GM12878 (cell line): ENCODE measurements around the gene VSIG10L. TPM values are rescaled to one million over a fixed set of nuclear protein-coding genes. Genes with fewer than 3 reads are reported as not detected.

Experiments used
- ATAC-seq: fragments of 200-7000 bp; cut with Tn5 transposase; 3 replicates; pipeline ENCODE4 v1.9.1; 2020; ENCODE audit warnings: mild to moderate bottlenecking, moderate library complexity
- BruUV-seq: library from RNA; stranded (reverse); fragments of 400-500 nt; replicated peaks from 2 replicates; lab custom pipeline; 2021; lab: Mats Ljungman, UMichigan
- CTCF ChIA-PET: fragments of 300-600 bp; sonication (Branson Sonifier 250); formaldehyde crosslinking; extraction: SDS; loops from one replicate; lab custom pipeline; 2021; ENCODE audit warnings: inconsistent platforms; lab: Yijun Ruan, JAX
- POLR2A ChIA-PET: fragments of 350-600 bp; formaldehyde crosslinking; extraction: SDS; loops from one replicate; lab custom pipeline; 2021; ENCODE audit warnings: inconsistent platforms; lab: Charles Lee
- RAD21 ChIA-PET: fragments of 300-600 bp; sonication (Branson Sonifier 250); formaldehyde crosslinking; loops from one replicate; lab custom pipeline; 2023; ENCODE audit warnings: antibody characterized with exemption; ENCODE audit not compliant: unreplicated experiment; lab: Charles Lee
- SMC1A ChIA-PET: fragments of 300-600 bp; sonication (Branson Sonifier 250); formaldehyde crosslinking; loops from one replicate; lab custom pipeline; 2023; ENCODE audit not compliant: unreplicated experiment, uncharacterized antibody; lab: Charles Lee
- DNase-seq: peaks from one replicate; pipeline ENCODE4 v3.0.0-alpha.2; 2011; ENCODE audit warnings: low read depth, low spot score
- FAIRE-seq: peaks from 3 replicates; lab custom pipeline; 2011; peaks lifted over from hg19 to GRCh38; lab: Jason Lieb, UNC
- H2AFZ ChIP-seq: 2 replicates; pipeline ENCODE4 v1.6.0; 2011; ENCODE audit warnings: low read depth, low read length, control low read depth; ENCODE audit not compliant: control insufficient read depth
- H3K27ac ChIP-seq: 2 replicates; pipeline ENCODE4 v1.5.1; 2011; ENCODE audit warnings: control low read depth; ENCODE audit not compliant: control insufficient read depth, insufficient read depth
- H3K27me3 ChIP-seq, 2 experiments: replicated peaks in 1 of 2; 2 replicates each; pipeline versions ENCODE4 v1.6.0 to v1.6.1; 2011; ENCODE audit warnings: low read length in 1 of 2; ENCODE audit not compliant: control insufficient read depth in 2 of 2, insufficient read depth in 2 of 2
- H3K36me3 ChIP-seq, 2 experiments: 2 replicates each; pipeline ENCODE4 v1.5.1; 2011; ENCODE audit warnings: low read length in 1 of 2; ENCODE audit not compliant: control insufficient read depth in 2 of 2, insufficient read depth in 2 of 2
- H3K4me1 ChIP-seq: 2 replicates; pipeline ENCODE4 v1.6.1; 2011; ENCODE audit warnings: mild to moderate bottlenecking, low read length, moderate library complexity, mixed read lengths; ENCODE audit not compliant: control insufficient read depth, insufficient read depth
- H3K4me2 ChIP-seq: 2 replicates; pipeline ENCODE4 v1.6.0; 2011; ENCODE audit warnings: control low read depth; ENCODE audit not compliant: control insufficient read depth, insufficient read depth
- H3K4me3 ChIP-seq: fragments of 200-600 bp; sonication (generic); 2 replicates; pipeline ENCODE4 v1.5.1; 2016
- H3K79me2 ChIP-seq: 2 replicates; pipeline ENCODE4 v1.6.0; 2011; ENCODE audit warnings: low read length; ENCODE audit not compliant: control insufficient read depth, insufficient read depth
- H3K9ac ChIP-seq: 2 replicates; pipeline ENCODE4 v1.8.0; 2011; ENCODE audit warnings: low read length, control low read depth, mixed read lengths; ENCODE audit not compliant: control insufficient read depth, insufficient read depth
- H3K9me3 ChIP-seq: replicated peaks from 3 replicates; pipeline ENCODE4 v1.5.1; 2011; ENCODE audit warnings: mild to moderate bottlenecking, low read length; ENCODE audit not compliant: control insufficient read depth, insufficient read depth
- H4K20me1 ChIP-seq: 2 replicates; pipeline ENCODE4 v1.6.0; 2011; ENCODE audit not compliant: control insufficient read depth, insufficient read depth
- E2F8 ChIP-seq: fragments of 450-650 bp; IDR thresholded peaks from 2 replicates; pipeline ENCODE4 v1.6.1; 2018; ENCODE audit warnings: mild to moderate bottlenecking, low read depth, moderate library complexity; ENCODE audit not compliant: partially characterized antibody
- GATAD2B ChIP-seq: fragments of 450-650 bp; conservative IDR thresholded peaks from 2 replicates; pipeline ENCODE4 v1.6.1; 2017; ENCODE audit warnings: low read depth, mild to moderate bottlenecking, moderate library complexity
- IKZF2 ChIP-seq, 2 experiments: fragments of 450-650 bp; IDR thresholded peaks; 2 replicates each; pipeline ENCODE4 v1.6.1; 2017; ENCODE audit warnings: mild to moderate bottlenecking in 2 of 2, moderate library complexity in 2 of 2
- IRF5 ChIP-seq: fragments of 450-650 bp; IDR thresholded peaks from 2 replicates; pipeline ENCODE4 v1.6.1; 2017; ENCODE audit warnings: borderline replicate concordance
- RELB ChIP-seq: fragments of 450-650 bp; IDR thresholded peaks from 2 replicates; pipeline ENCODE4 v1.6.1; 2017; ENCODE audit warnings: low read depth, mild to moderate bottlenecking, moderate library complexity
- STAT1 ChIP-seq: fragments of 450-650 bp; conservative IDR thresholded peaks from 2 replicates; pipeline ENCODE4 v1.6.1; 2014; ENCODE audit warnings: antibody characterized with exemption, mild to moderate bottlenecking
- ZNF687 ChIP-seq: fragments of 450-650 bp; IDR thresholded peaks from 2 replicates; pipeline ENCODE4 v1.6.1; 2017; ENCODE audit warnings: mild to moderate bottlenecking, moderate library complexity
- ZZZ3 ChIP-seq: IDR thresholded peaks from 2 replicates; pipeline ENCODE4 v1.6.1; 2011; ENCODE audit warnings: low read depth; ENCODE audit not compliant: control insufficient read depth, insufficient read length
- WGBS: methylation state at CpG from one replicate; pipeline ENCODE4 v1.1.6; 2016; ENCODE audit warnings: low lambda C conversion rate; ENCODE audit not compliant: insufficient replicate concordance, insufficient coverage; ENCODE audit errors: missing lambda C conversion rate; 5-methylcytosine and 5-hydroxymethylcytosine counted together
- in situ Hi-C: fragments of 300-500 bp; cut with MboI; formaldehyde crosslinking; loops from 9 replicates; pipeline ENCODE4 v1.14.3; 2018; ENCODE audit warnings: mixed read lengths
- intact Hi-C: fragments of 100-400 bp; cut with micrococcal nuclease; formaldehyde crosslinking; loops from one replicate; pipeline ENCODE4 v1.14.2; 2022; ENCODE audit not compliant: unreplicated experiment
- polyA plus RNA-seq, 11 experiments: library from polyadenylated mRNA; depleted of rRNA in 4 of 11; unstranded in 6 of 11; stranded (reverse) in 5 of 11; fragments of >200 nt; fragmentation: Nextera tagmentation in 4 of 11; fragmentation: Illumina TruSeq in 1 of 11; extraction: Ambion mirVana in 4 of 11; extraction: Trizol in 1 of 11; gene quantifications; 1 replicate in 1 of 11; 2 replicates in 10 of 11; pipeline versions ENCODE4 v1.2.1 to v1.2.3, GENCODE V29; 2011 to 2016; ENCODE audit warnings: inconsistent platforms in 2 of 11, missing spikeins in 2 of 11, low read depth in 1 of 11
- total RNA-seq, 4 experiments: library from RNA; depleted of rRNA in 3 of 4; stranded (reverse); fragments of >200 nt in 3 of 4; fragmentation: Illumina TruSeq in 1 of 4; extraction: Trizol in 1 of 4; gene quantifications; 2 replicates each; pipeline versions ENCODE4 v1.2.1 to v1.2.3, GENCODE V29; 2013 to 2021

Gene VSIG10L
- total and polyA plus RNA-seq, 10 of the 15 experiments (the other 5 are each of a cell fraction or from before 2014, with no cell fraction given): 0.09 to 0.93 (median 0.49) TPM

GRCh38 chr19:51366389-51367254 is 24.7 kb upstream of the VSIG10L start (continued):
- TF ChIP-seq GATAD2B (no peak), RELB (peak; percentile 75; the same call in 1 of the 2 replicates), IRF5 (no peak), IKZF2 (IDR thresholded peaks at IDR 0.05) (peak; percentile 86 to 87), STAT1 (no peak), ZZZ3 (no peak)
- TF ChIP-seq, all 136 proteins: peak for 28

GRCh38 chr19:51365965-51366388 is 24.0 kb upstream of the VSIG10L start, which contains the start of gene ETFB:
ETFB (minus strand) TSS chr19:51366388; CDS start chr19:51366326, 62 bp downstream.
- under 1% methylated on average over 26 of the region's 27 CpGs for WGBS
- no peak for ATAC-seq
- in situ Hi-C loops (loop anchor here (10.0 to 25.0 kb wide), 2 partner anchors 551 to 1029 kb away; partner anchors contain the start of gene KCNC3), intact Hi-C loops (loop anchor here (2.0 kb wide), 1 partner anchor 27 kb away; no protein-coding TSS in a partner anchor)
- ChIA-PET RAD21 (interaction anchor here (0.8 to 2.2 kb wide), 4 partner anchors 12 to 51 kb away, joined by 4 to 23 read pairs (median 8); partner anchors contain the start of gene SIGLEC10), CTCF (interaction anchor here (0.9 to 1.6 kb wide), 7 partner anchors 23 to 42 kb away, joined by 3 to 15 read pairs (median 6); no protein-coding TSS in a partner anchor), SMC1A (interaction anchor here (0.9 to 1.4 kb wide), 5 partner anchors 14 to 42 kb away, joined by 3 to 9 read pairs (median 4); no protein-coding TSS in a partner anchor), POLR2A (interaction anchor here (0.9 to 2.5 kb wide), 6 partner anchors 10 to 338 kb away, joined by 3 to 26 read pairs (median 3); no protein-coding TSS in a partner anchor)
- Histone ChIP-seq H4K20me1 (no peaks in the 10 kb centered on the region), H3K4me1 (peaks cover 9% of the 10 kb centered on the region), H3K4me3 (peak within 1 kb of the TSS; percentile 85), H3K36me3 (no peaks in the 10 kb centered on the region), H2AFZ (peak within 1 kb of the TSS; percentile 76), H3K9me3 (no peaks in the 10 kb centered on the region), H3K4me2 (peak within 1 kb of the TSS; percentile 94), H3K9ac (peak within 1 kb of the TSS; percentile 92), H3K27ac (peak within 1 kb of the TSS; percentile 92), H3K79me2 (peaks cover 18% of the 10 kb centered on the region), H3K27me3 (no peaks in the 10 kb centered on the region)
- peak; percentile 56 for FAIRE-seq
- no peak for DNase-seq
- BruUV-seq: TSS peak; percentile 92
- TF ChIP-seq ZNF687 (peak; percentile 24; the same call in 1 of the 2 replicates), E2F8 (no peak)
